Peyer's patch (tissue), 4 donors: ENCODE results near the gene ATG10. TPM values are rescaled to one million over a fixed set of nuclear protein-coding genes. Genes with fewer than 3 reads are reported as not detected.
"Not testable (repeated sequence)": the region's sequence is repeated elsewhere in the genome, so short reads cannot be mapped to it uniquely, and the experiment has no call there.

Experiments used
- DNase-seq, 3 donors: peaks; one replicate each; pipeline ENCODE4 v3.0.0-alpha.2; 2017 to 2019
- H3K27ac ChIP-seq, 4 donors: fragments of 200-600 bp; sonication (generic); one replicate each; pipeline ENCODE4 v1.5.1; 2016 to 2019
- H3K27me3 ChIP-seq, 2 donors: fragments of 200-600 bp; sonication (generic); one replicate each; pipeline ENCODE4 v1.5.1; 2019
- H3K36me3 ChIP-seq, 3 donors: fragments of 200-600 bp; sonication (generic); one replicate each; pipeline ENCODE4 v1.5.1; 2016 to 2019
- H3K4me1 ChIP-seq, 4 donors: fragments of 200-600 bp; sonication (generic); one replicate each; pipeline ENCODE4 v1.5.1; 2016 to 2019
- H3K4me3 ChIP-seq, 4 donors: fragments of 200-600 bp; sonication (generic); 1 replicate in 3 of 4; 2 replicates in 1 of 4; pipeline ENCODE4 v1.5.1; 2016 to 2019; ENCODE audit warnings: mild to moderate bottlenecking in 1 of 4
- H3K9me3 ChIP-seq, 4 donors: fragments of 200-600 bp; sonication (generic); one replicate each; pipeline ENCODE4 v1.5.1; 2016 to 2019; ENCODE audit warnings: mild to moderate bottlenecking in 1 of 4
- POLR2A ChIP-seq, 2 donors: fragments of 450-650 bp; IDR thresholded peaks; one replicate each; pipeline ENCODE4 v1.5.1; 2017; ENCODE audit warnings: antibody characterized with exemption in 2 of 2, mild to moderate bottlenecking in 2 of 2, moderate library complexity in 2 of 2
- total RNA-seq, 4 donors: library from RNA; depleted of rRNA; stranded (reverse); fragments of >200 nt; gene quantifications; one replicate each; pipeline ENCODE4 v1.1.0, GENCODE V29; 2016
- TF ChIP-seq, protein P1 (sequence below), 6 experiments: fragments of 450-650 bp in 4 of 6; fragments of 200-600 bp in 2 of 6; sonication (generic) in 1 of 6; IDR thresholded peaks; one replicate each; pipeline ENCODE4 v1.5.1; 2017 to 2019; ENCODE audit warnings: antibody characterized with exemption in 6 of 6, mild to moderate bottlenecking in 3 of 6, moderate library complexity in 1 of 6

The ATG10 gene
- total RNA-seq, 4 donors from 2014 or later = 3.6 to 6.6 (median 4.5) TPM

DNA sequence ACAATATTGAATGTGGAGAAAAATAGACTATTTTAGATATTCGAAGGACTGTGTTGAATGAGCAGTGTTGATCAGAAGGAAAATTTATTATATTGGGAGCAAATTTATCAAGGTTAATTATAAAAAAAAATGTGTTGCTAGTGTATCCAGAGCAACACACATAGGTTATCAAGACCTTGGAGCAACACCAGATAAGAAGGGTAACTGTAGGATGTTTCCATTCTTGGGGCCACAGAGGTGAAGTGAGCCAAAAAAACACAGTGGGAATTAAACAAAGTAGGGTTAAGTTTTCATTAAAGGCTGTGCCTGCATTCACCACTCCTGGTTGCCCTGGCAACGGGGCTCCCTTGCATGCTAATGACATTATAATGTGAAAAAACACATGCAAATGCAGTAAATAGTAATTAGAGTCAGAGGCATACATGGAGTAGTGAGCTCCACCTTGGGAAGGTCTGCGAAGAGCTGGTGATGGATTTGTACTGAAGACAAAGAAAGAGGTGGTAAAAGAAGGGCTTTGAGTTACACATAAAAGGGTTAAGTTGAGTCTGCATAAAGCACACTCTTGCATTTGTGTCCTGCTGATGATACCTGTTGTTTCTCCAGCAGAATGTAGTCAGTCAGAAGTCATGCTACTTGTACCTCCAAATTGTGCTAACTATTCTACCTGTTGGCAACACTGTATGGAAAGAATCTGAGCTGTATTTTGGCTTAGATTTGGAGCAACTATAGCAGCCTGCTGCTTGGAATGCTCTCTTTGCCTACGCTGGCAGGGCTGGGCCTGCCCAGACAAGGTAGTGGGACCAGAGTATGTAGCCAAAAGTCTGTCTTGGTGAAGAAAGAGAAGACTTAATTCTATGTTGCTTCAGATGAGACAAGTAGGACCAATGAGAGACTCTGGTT is 59.6 kb downstream of the ATG10 start:
- no peak overlapping the region for H3K27ac ChIP-seq
- no peaks in the 10 kb centered on the region for H3K4me1 ChIP-seq
- H3K27me3 ChIP-seq = no peaks in the 10 kb centered on the region
- no peak for TF ChIP-seq POLR2A (IDR thresholded peaks at IDR 0.05)
- TF ChIP-seq, protein P1, sequence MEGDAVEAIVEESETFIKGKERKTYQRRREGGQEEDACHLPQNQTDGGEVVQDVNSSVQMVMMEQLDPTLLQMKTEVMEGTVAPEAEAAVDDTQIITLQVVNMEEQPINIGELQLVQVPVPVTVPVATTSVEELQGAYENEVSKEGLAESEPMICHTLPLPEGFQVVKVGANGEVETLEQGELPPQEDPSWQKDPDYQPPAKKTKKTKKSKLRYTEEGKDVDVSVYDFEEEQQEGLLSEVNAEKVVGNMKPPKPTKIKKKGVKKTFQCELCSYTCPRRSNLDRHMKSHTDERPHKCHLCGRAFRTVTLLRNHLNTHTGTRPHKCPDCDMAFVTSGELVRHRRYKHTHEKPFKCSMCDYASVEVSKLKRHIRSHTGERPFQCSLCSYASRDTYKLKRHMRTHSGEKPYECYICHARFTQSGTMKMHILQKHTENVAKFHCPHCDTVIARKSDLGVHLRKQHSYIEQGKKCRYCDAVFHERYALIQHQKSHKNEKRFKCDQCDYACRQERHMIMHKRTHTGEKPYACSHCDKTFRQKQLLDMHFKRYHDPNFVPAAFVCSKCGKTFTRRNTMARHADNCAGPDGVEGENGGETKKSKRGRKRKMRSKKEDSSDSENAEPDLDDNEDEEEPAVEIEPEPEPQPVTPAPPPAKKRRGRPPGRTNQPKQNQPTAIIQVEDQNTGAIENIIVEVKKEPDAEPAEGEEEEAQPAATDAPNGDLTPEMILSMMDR (IDR thresholded peaks at IDR 0.05) = no peak
- H3K9me3 ChIP-seq = no peaks in the 10 kb centered on the region
- H3K36me3 ChIP-seq = no peaks in the 10 kb centered on the region
- DNase-seq = no peak
- H3K4me3 ChIP-seq = no peak overlapping the region

DNA sequence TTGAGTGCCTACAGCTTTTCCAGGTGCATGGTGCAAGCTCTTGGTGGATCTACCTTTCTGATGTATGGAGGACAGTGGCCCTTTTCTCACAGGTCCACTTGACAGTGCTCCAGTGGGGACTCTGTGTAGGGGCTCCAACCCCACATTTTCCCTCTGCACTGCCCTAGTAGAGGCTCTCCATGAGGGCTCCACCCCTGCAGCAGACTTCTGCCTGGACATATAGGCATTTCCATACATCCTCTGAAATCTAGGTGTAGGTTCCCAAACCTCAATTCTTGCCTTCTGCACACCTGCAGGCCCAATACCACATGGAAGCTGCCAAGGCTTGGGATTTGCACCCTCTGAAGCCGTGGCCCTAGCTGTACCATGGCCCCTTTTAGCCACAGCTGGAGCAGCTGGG is 71.1 kb downstream of the ATG10 start:
- H3K4me1 ChIP-seq, H3K9me3 ChIP-seq, H3K27ac ChIP-seq, H3K4me3 ChIP-seq, H3K36me3 ChIP-seq, DNase-seq, H3K27me3 ChIP-seq: not testable (repeated sequence)

DNA sequence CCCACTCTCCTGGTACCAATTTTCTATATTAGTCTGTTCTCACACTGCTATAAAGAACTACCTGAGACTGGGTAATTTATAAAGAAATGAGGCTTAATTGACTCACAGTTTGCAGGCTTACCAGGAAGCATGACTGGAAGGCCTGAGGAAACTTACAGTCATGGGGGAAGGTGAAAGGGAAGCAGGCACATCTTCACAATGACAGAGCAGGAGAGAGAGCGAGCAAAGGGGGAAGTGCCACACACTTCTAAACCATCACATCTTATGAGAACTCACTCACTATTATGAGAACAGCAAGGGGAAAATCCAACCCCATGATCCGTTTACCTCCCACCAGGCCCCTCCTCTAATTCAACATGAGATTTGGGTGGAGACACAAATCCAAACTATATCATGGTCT is 72.2 kb downstream of the ATG10 start:
- TF ChIP-seq, protein P1 (IDR thresholded peaks at IDR 0.05) = no peak
- no peak for TF ChIP-seq POLR2A (IDR thresholded peaks at IDR 0.05)
- H3K27ac ChIP-seq = no peak overlapping the region
- peaks cover 0 to 7% (median 2%) of the 10 kb centered on the region in 4 donors for H3K9me3 ChIP-seq
- H3K4me3 ChIP-seq = no peak overlapping the region
- no peak for DNase-seq
- H3K4me1 ChIP-seq = no peaks in the 10 kb centered on the region
- H3K27me3 ChIP-seq = no peaks in the 10 kb centered on the region
- H3K36me3 ChIP-seq = no peaks in the 10 kb centered on the region

DNA sequence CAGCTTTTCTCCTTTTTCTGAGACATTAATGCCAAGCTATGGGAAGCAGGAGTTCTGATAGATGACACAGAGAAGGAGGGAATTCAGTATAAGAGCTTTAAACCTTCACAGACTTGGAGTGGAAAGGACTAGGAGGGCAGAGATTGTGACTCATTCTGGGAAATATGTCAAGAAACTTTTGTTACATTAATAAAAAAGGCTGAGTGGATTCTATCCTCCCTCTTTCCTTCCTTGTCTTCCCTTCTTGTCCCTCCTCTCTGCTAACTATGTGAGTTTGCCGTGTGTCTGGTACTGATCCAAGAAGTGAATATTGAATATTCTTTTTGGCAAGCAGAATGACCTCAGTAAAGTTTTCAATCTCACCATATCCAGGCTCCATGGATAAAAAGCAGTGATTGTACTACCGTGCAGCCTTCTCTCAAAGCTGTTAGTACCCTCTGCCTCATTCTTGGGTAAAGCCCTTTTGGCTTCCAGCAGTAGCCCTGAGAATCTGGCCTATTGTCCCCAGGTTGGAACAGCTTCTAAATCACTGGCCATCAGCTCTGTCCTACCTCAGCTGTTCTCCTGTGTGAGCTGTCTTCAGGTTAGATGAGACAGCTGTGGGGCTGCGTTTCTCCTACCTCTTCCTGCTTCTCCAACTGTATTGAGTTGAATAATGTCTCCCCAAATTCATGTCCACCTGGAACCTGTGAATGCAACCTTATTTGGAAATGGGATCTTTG is 73.9 kb downstream of the ATG10 start:
- TF ChIP-seq, protein P1 (IDR thresholded peaks at IDR 0.05) = no peak
- TF ChIP-seq POLR2A (IDR thresholded peaks at IDR 0.05) = no peak
- no peak overlapping the region for H3K4me3 ChIP-seq
- H3K27ac ChIP-seq = no peak overlapping the region
- no peaks in the 10 kb centered on the region for H3K36me3 ChIP-seq
- DNase-seq = no peak
- no peaks in the 10 kb centered on the region for H3K4me1 ChIP-seq
- H3K9me3 ChIP-seq = peaks cover 0 to 7% (median 2%) of the 10 kb centered on the region in 4 donors
- H3K27me3 ChIP-seq = no peaks in the 10 kb centered on the region

DNA sequence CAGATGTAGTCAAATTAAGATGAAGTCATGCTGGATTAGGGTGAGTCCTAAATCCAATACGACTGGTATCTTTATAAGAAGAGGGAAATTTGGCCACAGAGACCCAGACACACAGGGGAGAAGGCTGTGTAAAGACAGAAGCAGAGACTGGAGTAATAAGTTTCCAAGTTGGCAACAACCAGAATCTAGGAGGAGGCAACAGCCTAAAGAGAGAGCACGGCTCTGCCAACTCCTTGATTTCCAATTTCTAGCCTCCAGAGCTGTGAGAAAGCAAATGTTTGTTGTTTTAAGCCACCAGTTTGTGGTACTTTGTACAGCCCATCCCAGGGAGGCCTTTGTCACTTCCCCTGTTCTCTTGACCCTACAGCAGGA is 74.4 kb downstream of the ATG10 start:
- DNase-seq = no peak
- H3K27me3 ChIP-seq = no peaks in the 10 kb centered on the region
- TF ChIP-seq, protein P1 (IDR thresholded peaks at IDR 0.05) = no peak
- TF ChIP-seq POLR2A (IDR thresholded peaks at IDR 0.05) = no peak
- H3K4me1 ChIP-seq = no peaks in the 10 kb centered on the region
- peaks cover 0 to 7% (median 2%) of the 10 kb centered on the region in 4 donors for H3K9me3 ChIP-seq
- H3K27ac ChIP-seq = no peak overlapping the region
- no peaks in the 10 kb centered on the region for H3K36me3 ChIP-seq
- no peak overlapping the region for H3K4me3 ChIP-seq

DNA sequence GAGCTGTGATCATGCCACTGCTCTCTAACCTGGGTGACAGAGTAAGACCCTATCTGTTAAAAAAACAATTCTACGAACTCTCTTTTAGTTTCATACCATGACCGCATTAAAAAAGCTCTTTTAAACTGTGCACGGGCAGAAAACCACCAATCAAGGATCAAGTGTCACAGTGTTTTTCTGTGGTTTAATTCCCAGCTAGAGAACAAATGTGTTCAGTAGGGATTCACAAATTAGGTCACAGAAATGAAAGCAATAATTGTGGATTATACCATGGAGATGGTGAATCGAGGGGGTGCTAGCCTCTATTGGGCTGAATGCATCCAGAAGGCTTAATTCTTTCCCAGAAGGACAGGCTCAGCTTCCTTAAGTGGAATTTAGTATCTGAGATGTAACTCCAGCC is 79.1 kb downstream of the ATG10 start:
- TF ChIP-seq POLR2A (IDR thresholded peaks at IDR 0.05) = no peak
- TF ChIP-seq, protein P1 (IDR thresholded peaks at IDR 0.05) = no peak
- H3K9me3 ChIP-seq = no peaks in the 10 kb centered on the region
- no peak overlapping the region for H3K4me3 ChIP-seq
- no peaks in the 10 kb centered on the region for H3K27me3 ChIP-seq
- H3K36me3 ChIP-seq = no peaks in the 10 kb centered on the region
- no peak overlapping the region for H3K27ac ChIP-seq
- no peaks in the 10 kb centered on the region for H3K4me1 ChIP-seq
- DNase-seq = no peak
